Activated T-helper 1 cell treated with anti-CD3 and anti-CD28 coated beads, Interleukin-12 subunit alpha, Interleukin-12 subunit beta, Interleukin-2, Interleukin-4 antibody, amounts not matched to agents 30 ng/mL and 10 ng/mL and 1 ng/mL, durations not matched to agents 14 hours and 24 hours and 36 hours (primary cell): ENCODE results near the gene PAX1. TPM values are rescaled to one million over a fixed set of nuclear protein-coding genes. Genes with fewer than 3 reads are reported as not detected.
A peak's percentile ranks its signal among the peaks of the same experiment; 100 is the strongest.

Source experiments
- DNase-seq: peaks from one replicate; pipeline ENCODE4 v3.0.0; 2021; ENCODE audit warnings: low spot score
- H3K27ac Mint-ChIP-seq: one replicate; pipeline ENCODE4 v1.8.0; 2021; ENCODE audit warnings: mild to moderate bottlenecking, mixed read lengths
- H3K27me3 Mint-ChIP-seq: one replicate; pipeline ENCODE4 v1.8.0; 2022; ENCODE audit warnings: mild to moderate bottlenecking, moderate library complexity, mixed read lengths; ENCODE audit not compliant: insufficient read depth
- H3K36me3 Mint-ChIP-seq: one replicate; pipeline ENCODE4 v1.8.0; 2021; ENCODE audit warnings: low read depth, mixed read lengths
- H3K4me1 Mint-ChIP-seq: one replicate; pipeline ENCODE4 v1.8.0; 2021; ENCODE audit warnings: low read depth, mixed read lengths
- H3K4me3 Mint-ChIP-seq: one replicate; pipeline ENCODE4 v1.8.0; 2021; ENCODE audit warnings: mild to moderate bottlenecking, moderate library complexity, mixed read lengths
- H3K9me3 Mint-ChIP-seq: one replicate; pipeline ENCODE4 v1.8.0; 2021; ENCODE audit warnings: mixed read lengths
- intact Hi-C: fragments of 100-400 bp; cut with micrococcal nuclease; formaldehyde crosslinking; loops from one replicate; pipeline ENCODE4 v1.15.1; 2024
- total RNA-seq: library from RNA; stranded (reverse); gene quantifications from 2 replicates; pipeline ENCODE4 v1.2.3, GENCODE V29; 2022

Gene PAX1
- total RNA-seq, 1 donor from 2014 or later, result not detected

- intact Hi-C loops, result loop anchor here (2.0 to 10.0 kb wide), 2 partner anchors 472 to 870 kb away; no protein-coding TSS in a partner anchor
- Mint-ChIP-seq H3K9me3 (no peaks in the 10 kb centered on the region), H3K4me3 (no peak overlapping the region), H3K27me3 (peaks cover 74% of the 10 kb centered on the region), H3K4me1 (peaks cover 8% of the 10 kb centered on the region), H3K36me3 (no peaks in the 10 kb centered on the region), H3K27ac (no peak overlapping the region)
- DNase-seq, result no peak
Observed at GRCh38 chr20:21706261-21707195, 1.1 kb downstream of the PAX1 start.

DNA sequence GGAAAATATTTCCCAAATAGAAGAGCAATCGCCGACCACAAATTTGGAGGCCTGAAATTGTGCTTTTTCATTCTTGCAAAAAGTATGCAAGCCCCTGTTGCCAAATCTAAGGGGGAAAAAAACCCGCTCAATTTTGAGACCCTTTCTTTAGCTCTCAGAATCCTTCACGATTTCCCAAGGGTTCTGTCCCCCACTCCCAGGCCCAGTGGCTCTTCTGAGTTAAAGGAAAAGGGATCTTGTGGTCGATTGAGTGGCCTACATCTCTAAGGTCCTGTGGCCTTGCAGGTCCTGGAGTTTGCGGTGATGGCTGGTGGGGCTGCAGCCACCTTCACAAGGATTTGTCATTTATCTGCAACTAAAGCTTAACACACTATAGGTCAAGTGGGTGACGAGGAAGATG, 1.8 kb downstream of the PAX1 start:
- peaks cover 8% of the 10 kb centered on the region for H3K4me1 Mint-ChIP-seq
- H3K27me3 Mint-ChIP-seq, result peaks cover 71% of the 10 kb centered on the region
- H3K9me3 Mint-ChIP-seq, result no peaks in the 10 kb centered on the region
- no peak overlapping the region for H3K4me3 Mint-ChIP-seq
- H3K36me3 Mint-ChIP-seq, result no peaks in the 10 kb centered on the region
- intact Hi-C loops, result loop anchor here (2.0 to 10.0 kb wide), 2 partner anchors 472 to 870 kb away; no protein-coding TSS in a partner anchor
- no peak for DNase-seq
- H3K27ac Mint-ChIP-seq, result no peak overlapping the region

DNA sequence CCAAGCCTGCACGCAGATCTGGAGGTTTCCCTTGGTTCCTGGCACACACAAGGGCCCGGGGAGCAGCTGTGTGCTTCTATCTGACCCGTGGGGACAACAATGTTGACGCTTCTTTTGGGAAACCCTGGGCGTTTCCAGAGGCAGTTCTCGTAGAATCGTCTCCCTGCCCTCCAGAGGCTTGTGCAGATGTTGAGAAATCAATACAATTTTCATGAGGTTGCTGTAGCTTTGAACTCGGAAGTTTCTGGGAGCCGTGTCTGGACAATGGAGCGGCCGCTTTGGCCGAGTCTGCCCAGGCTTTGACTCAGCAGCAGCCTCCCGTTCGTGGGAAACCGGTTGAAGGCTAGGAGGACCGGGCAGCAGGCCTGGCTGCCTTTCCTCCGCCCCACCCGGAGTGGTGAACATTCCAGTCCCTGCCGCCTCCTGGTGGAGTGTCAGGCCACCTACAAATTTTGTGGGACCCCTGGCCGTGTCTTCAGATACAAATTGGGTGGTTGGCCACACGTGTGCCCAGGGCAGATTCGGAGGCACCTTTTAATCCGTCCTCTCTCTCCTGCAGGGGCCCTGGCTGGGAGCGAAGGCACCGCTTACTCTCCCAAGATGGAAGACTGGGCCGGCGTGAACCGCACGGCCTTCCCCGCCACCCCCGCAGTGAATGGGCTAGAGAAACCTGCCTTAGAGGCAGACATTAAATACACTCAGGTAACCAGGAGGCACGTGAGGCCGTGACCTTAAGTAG, 2.7 kb downstream of the PAX1 start:
- no peaks in the 10 kb centered on the region for H3K9me3 Mint-ChIP-seq
- intact Hi-C loops, result loop anchor here (2.0 to 10.0 kb wide), 2 partner anchors 473 to 869 kb away; no protein-coding TSS in a partner anchor
- H3K4me3 Mint-ChIP-seq, result no peak overlapping the region
- no peaks in the 10 kb centered on the region for H3K36me3 Mint-ChIP-seq
- no peak for DNase-seq
- peaks cover 8% of the 10 kb centered on the region for H3K4me1 Mint-ChIP-seq
- peaks cover 70% of the 10 kb centered on the region for H3K27me3 Mint-ChIP-seq
- peak overlapping the region; percentile 13 for H3K27ac Mint-ChIP-seq

DNA sequence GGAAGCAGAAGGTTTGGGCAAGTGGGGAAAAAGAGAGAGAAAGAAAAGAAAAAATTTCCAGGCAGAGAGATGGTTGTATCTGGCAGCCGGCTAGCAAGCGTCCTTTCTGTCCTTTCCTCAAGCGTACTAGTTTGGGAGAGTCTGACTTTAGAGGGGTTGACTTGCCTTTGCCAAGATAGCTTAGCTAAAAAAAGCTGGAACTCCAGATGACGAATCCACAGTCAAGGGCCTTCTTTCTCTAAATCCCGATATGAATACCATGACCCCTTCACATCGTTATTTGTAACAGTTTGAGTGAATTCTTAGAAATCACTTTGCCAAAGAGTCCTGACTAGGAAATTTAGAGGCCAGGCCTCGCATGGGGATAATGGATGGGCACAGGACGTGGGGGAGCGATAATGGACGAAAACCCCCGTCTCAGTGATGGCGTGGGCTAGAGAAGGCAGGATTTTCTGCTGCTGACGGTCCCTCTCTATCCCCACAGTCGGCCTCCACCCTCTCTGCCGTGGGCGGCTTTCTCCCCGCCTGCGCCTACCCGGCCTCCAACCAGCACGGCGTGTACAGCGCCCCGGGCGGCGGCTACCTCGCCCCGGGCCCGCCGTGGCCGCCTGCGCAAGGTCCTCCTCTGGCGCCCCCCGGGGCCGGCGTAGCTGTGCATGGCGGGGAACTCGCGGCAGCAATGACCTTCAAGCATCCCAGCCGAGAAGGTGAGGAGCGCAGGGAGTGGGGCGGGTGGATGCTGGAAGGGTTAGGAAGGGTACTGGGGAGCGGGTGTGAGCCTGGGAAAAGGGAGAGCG, 3.5 kb downstream of the PAX1 start:
- peaks cover 8% of the 10 kb centered on the region for H3K4me1 Mint-ChIP-seq
- peaks cover 64% of the 10 kb centered on the region for H3K27me3 Mint-ChIP-seq
- no peaks in the 10 kb centered on the region for H3K36me3 Mint-ChIP-seq
- peak overlapping the region; percentile 13 for H3K27ac Mint-ChIP-seq
- no peak overlapping the region for H3K4me3 Mint-ChIP-seq
- H3K9me3 Mint-ChIP-seq, result no peaks in the 10 kb centered on the region
- intact Hi-C loops, result loop anchor here (10.0 kb wide), 1 partner anchor 474 kb away; no protein-coding TSS in a partner anchor
- DNase-seq, result no peak

GRCh38 chr20:21709535-21709904, 4.1 kb downstream of the PAX1 start:
- no peak for DNase-seq
- Mint-ChIP-seq H3K27ac (no peak overlapping the region), H3K4me1 (peaks cover 6% of the 10 kb centered on the region), H3K9me3 (no peaks in the 10 kb centered on the region), H3K4me3 (no peak overlapping the region), H3K36me3 (no peaks in the 10 kb centered on the region), H3K27me3 (peaks cover 61% of the 10 kb centered on the region)
- intact Hi-C loops, result loop anchor here (10.0 kb wide), 1 partner anchor 475 kb away; no protein-coding TSS in a partner anchor

DNA sequence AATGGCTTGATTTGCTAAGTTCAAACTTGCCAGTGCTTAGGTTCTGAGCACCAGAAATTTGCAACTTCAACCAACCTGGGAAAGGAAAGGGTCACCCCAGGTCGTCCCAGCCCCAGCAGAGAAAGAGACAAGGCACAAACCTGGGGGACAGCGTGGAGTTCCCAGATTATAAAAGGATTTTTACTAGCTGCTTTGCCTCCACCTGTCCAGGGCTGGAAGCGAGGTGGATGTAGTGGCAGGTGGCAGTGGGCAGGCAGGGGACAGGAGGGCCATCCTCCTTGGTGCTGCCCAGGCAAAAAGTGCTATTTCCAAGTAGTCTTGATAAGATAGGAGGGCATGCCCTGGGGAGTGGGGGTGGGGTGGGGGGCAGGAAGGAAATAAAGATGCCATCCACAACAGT, 4.9 kb downstream of the PAX1 start:
- DNase-seq, result no peak
- H3K4me1 Mint-ChIP-seq, result no peaks in the 10 kb centered on the region
- intact Hi-C loops, result no loop called here
- no peak overlapping the region for H3K27ac Mint-ChIP-seq
- H3K4me3 Mint-ChIP-seq, result no peak overlapping the region
- H3K9me3 Mint-ChIP-seq, result no peaks in the 10 kb centered on the region
- H3K27me3 Mint-ChIP-seq, result peaks cover 61% of the 10 kb centered on the region
- peaks cover 1% of the 10 kb centered on the region for H3K36me3 Mint-ChIP-seq

DNA sequence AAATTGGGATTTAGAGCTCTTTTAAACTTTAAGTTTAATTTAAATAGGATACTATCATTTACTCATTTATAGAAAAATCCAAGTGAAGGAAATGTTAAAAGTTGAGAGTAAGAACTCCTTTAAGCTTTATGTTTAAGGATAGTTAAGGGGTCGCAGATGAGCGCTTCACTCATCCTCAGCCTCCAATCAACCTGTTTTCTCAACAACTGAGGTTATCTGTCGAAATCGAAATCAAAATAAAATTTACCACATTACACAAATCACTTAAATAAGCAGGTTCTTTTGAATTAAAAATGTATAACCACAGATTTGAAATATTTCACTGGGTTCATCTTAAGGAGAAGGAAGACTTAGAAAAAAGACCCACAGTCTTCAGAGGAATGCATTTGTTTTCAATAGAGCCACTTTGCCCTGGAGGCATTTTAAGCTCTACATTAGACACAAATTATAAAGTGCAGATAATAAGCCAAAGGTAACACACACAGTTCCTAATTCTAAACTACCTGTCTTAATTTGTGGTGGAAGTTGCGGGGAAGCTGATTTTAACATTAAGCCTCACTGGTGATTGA, 5.5 kb downstream of the PAX1 start:
- H3K27ac Mint-ChIP-seq, result no peak overlapping the region
- peaks cover 67% of the 10 kb centered on the region for H3K27me3 Mint-ChIP-seq
- H3K4me1 Mint-ChIP-seq, result no peaks in the 10 kb centered on the region
- H3K4me3 Mint-ChIP-seq, result no peak overlapping the region
- intact Hi-C loops, result no loop called here
- DNase-seq, result no peak
- no peaks in the 10 kb centered on the region for H3K9me3 Mint-ChIP-seq
- peaks cover 1% of the 10 kb centered on the region for H3K36me3 Mint-ChIP-seq

DNA sequence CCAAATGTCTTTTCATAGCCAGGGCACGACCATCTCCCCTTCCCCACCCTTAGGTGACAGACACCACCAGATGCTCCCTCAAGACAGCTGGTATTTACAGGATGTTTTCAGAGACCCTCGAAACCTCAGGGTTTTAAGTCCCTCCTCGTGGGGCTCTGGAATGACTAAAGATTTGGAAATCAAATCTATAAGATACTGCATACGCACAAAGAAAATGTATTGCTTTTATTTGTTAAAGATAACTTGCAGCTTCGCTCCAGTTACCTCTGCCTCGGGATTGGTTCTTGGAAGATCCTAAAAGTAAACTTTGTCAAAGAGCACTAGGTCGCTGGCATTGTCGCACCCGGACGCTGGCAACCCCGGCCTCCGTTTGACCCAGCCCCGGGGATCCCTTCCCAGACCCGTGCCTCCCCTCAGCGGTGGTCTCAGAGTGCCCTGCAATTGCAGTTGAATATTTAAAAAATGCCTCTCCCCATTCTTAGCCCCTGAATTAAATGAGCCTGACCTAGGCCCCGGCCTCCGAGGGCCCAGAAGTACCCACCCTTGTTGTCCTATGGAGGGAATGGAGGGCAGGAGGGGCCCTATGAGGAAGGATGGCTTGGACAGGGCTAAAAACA, 7.1 kb downstream of the PAX1 start:
- intact Hi-C loops, result no loop called here
- Mint-ChIP-seq H3K4me1 (no peaks in the 10 kb centered on the region), H3K4me3 (no peak overlapping the region), H3K9me3 (no peaks in the 10 kb centered on the region), H3K36me3 (peaks cover 1% of the 10 kb centered on the region), H3K27me3 (peaks cover 69% of the 10 kb centered on the region), H3K27ac (no peak overlapping the region)
- no peak for DNase-seq

DNA sequence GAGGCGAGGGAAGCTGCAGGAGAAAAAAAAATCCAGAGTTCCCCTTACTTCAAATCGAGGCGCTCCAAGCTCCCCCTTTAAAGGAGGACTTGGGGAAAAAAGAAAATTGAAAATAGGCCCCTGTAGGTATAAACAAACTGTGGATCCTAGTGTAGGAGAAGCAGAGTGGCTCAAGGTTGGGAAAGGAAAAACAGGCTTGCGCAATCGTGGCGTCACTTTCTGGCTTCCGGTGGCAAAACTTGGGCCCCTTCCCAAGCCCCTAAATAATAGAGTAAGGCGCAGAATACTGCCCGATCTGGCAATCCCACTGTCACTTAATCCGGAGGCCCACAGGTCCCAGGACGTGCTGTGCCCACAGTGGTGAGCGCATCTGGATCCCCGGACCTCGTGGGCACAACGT, 8.0 kb downstream of the PAX1 start:
- no peak overlapping the region for H3K27ac Mint-ChIP-seq
- no peaks in the 10 kb centered on the region for H3K4me1 Mint-ChIP-seq
- peaks cover 61% of the 10 kb centered on the region for H3K27me3 Mint-ChIP-seq
- H3K4me3 Mint-ChIP-seq, result no peak overlapping the region
- no peak for DNase-seq
- intact Hi-C loops, result no loop called here
- H3K36me3 Mint-ChIP-seq, result peaks cover 1% of the 10 kb centered on the region
- H3K9me3 Mint-ChIP-seq, result no peaks in the 10 kb centered on the region

- intact Hi-C loops, result no loop called here
- Mint-ChIP-seq H3K9me3 (no peaks in the 10 kb centered on the region), H3K27ac (no peak overlapping the region), H3K27me3 (peaks cover 57% of the 10 kb centered on the region), H3K36me3 (peaks cover 1% of the 10 kb centered on the region), H3K4me1 (no peaks in the 10 kb centered on the region), H3K4me3 (no peak overlapping the region)
- no peak for DNase-seq
Observed at GRCh38 chr20:21713901-21714296, 8.4 kb downstream of the PAX1 start.

- H3K27me3 Mint-ChIP-seq, result peaks cover 54% of the 10 kb centered on the region
- no peak overlapping the region for H3K4me3 Mint-ChIP-seq
- peak overlapping the region; percentile 13 for H3K27ac Mint-ChIP-seq
- no peaks in the 10 kb centered on the region for H3K4me1 Mint-ChIP-seq
- no peaks in the 10 kb centered on the region for H3K9me3 Mint-ChIP-seq
- intact Hi-C loops, result no loop called here
- peaks cover 1% of the 10 kb centered on the region for H3K36me3 Mint-ChIP-seq
- no peak for DNase-seq
Observed at GRCh38 chr20:21714297-21715192, 9.1 kb downstream of the PAX1 start.
